ENCODE measurements around the gene LRRC59. TPM values are rescaled to one million over a fixed set of nuclear protein-coding genes. Genes with fewer than 3 reads are reported as not detected.

LRRC59 gene
- total RNA-seq, 1 experiment from 2014 or later, result 221 TPM

GRCh38 chr17:50386510-50386909, 10.8 kb downstream of the LRRC59 start:
- ChIA-PET RAD21 (ENCODE audit: low non-redundant PET in 1 of 2, low total read pairs in 2 of 2, uncharacterized antibody in 2 of 2, unreplicated experiment in 2 of 2) (no interaction called here), CTCF (interaction anchor here (3.2 kb wide), 1 partner anchor 11 kb away, joined by 13 read pairs; the partner anchor contains the start of gene LRRC59), POLR2A (interaction anchor here (1.9 kb wide), 1 partner anchor 10 kb away, joined by 6 read pairs; the partner anchor contains the start of gene LRRC59)
- no peak overlapping the region for H2AFZ ChIP-seq (ENCODE audit: low read depth, low read length, poor library complexity, severe bottlenecking)
- peaks cover 71% of the 10 kb centered on the region for H3K79me2 ChIP-seq (ENCODE audit: insufficient read depth, low read length)
- no peak overlapping the region for H3K4me3 ChIP-seq (replicated peaks in 1 of 2; ENCODE audit: low read depth in 1 of 2, low read length in 2 of 2)
- H4K20me1 ChIP-seq (ENCODE audit: insufficient read depth), result peaks cover 4% of the 10 kb centered on the region; the same call in 1 of the 2 replicates
- H3K4me2 ChIP-seq (ENCODE audit: low read length), result no peak overlapping the region
- H3K4me1 ChIP-seq (ENCODE audit: control insufficient read depth in 1 of 2, insufficient read depth in 2 of 2, low read length in 2 of 2), result no peaks in the 10 kb centered on the region
- TF ChIP-seq POLR2A (IDR thresholded peaks at IDR 0.05; ENCODE audit: borderline replicate concordance, extremely low read depth, insufficient read depth, insufficient read length) (no peak), CTCF (IDR thresholded peaks at IDR 0.05 in 2 of 3, conservative IDR thresholded peaks at IDR 0.05 in 1 of 3; ENCODE audit: borderline replicate concordance in 1 of 3, insufficient read depth in 1 of 3, low read depth in 2 of 3, low read length in 2 of 3) (no peak), SIN3A (IDR thresholded peaks at IDR 0.05; ENCODE audit: low read depth) (no peak), POLR2AphosphoS5 (IDR thresholded peaks at IDR 0.05; ENCODE audit: low read depth, low read length) (no peak), ZFX (IDR thresholded peaks at IDR 0.05) (no peak), ATF3 (IDR thresholded peaks at IDR 0.05) (no peak), JUND (IDR thresholded peaks at IDR 0.05) (no peak), EZH2phosphoT487 (IDR thresholded peaks at IDR 0.05; ENCODE audit: borderline replicate concordance) (no peak), REST (IDR thresholded peaks at IDR 0.05; ENCODE audit: low read depth) (no peak), YY1 (IDR thresholded peaks at IDR 0.05; ENCODE audit: extremely low read depth, insufficient replicate concordance, low read depth, low read length) (no peak), ELF1 (IDR thresholded peaks at IDR 0.05; ENCODE audit: borderline replicate concordance, low read depth) (no peak)
- H3K27me3 ChIP-seq (ENCODE audit: insufficient read depth, low read length), result no peaks in the 10 kb centered on the region
- ATAC-seq (no peak), DNase-seq (ENCODE audit: low read depth, low spot score) (no peak)
- H3K27ac ChIP-seq (ENCODE audit: low read depth, low read length), result no peak overlapping the region
- intact Hi-C loops (cut with micrococcal nuclease), result no loop called here
- no peak overlapping the region for H3K9ac ChIP-seq (ENCODE audit: low read length)
- H3K36me3 ChIP-seq (ENCODE audit: control insufficient read depth in 1 of 2, insufficient read depth in 2 of 2, low read length in 2 of 2), result peaks cover 91 to 94% of the 10 kb centered on the region in 2 experiments
- H3K9me3 ChIP-seq (ENCODE audit: control insufficient read depth in 1 of 2, insufficient read depth in 1 of 2, low read depth in 1 of 2, low read length in 2 of 2), result no peaks in the 10 kb centered on the region
- no peaks in the 10 kb centered on the region for H3K9me2 ChIP-seq (ENCODE audit: insufficient read depth)
- BruUV-seq (replicated peaks), result no TSS peak
